Dendritic cell treated with granulocyte-macrophage colony-stimulating factor and Interleukin-4, amounts not matched to agents 40 ng/mL and 50 ng/mL, for 4 days (primary cell): ENCODE results near the gene FRS2.

Experiments used
- H3K27ac Mint-ChIP-seq: one replicate; pipeline ENCODE4 v1.8.0; 2022; ENCODE audit warnings: mild to moderate bottlenecking, mixed read lengths
- H3K27me3 Mint-ChIP-seq: one replicate; pipeline ENCODE4 v1.8.0; 2022; ENCODE audit warnings: mild to moderate bottlenecking, mixed read lengths
- H3K36me3 Mint-ChIP-seq: one replicate; pipeline ENCODE4 v1.8.0; 2022; ENCODE audit warnings: low read depth, mixed read lengths
- H3K4me1 Mint-ChIP-seq: one replicate; pipeline ENCODE4 v1.8.0; 2022; ENCODE audit warnings: low read depth, mixed read lengths
- H3K4me3 Mint-ChIP-seq: one replicate; pipeline ENCODE4 v1.8.0; 2022; ENCODE audit warnings: mild to moderate bottlenecking, moderate library complexity, mixed read lengths
- H3K9me3 Mint-ChIP-seq: one replicate; pipeline ENCODE4 v1.8.0; 2022; ENCODE audit warnings: mixed read lengths
- intact Hi-C: fragments of 100-400 bp; cut with micrococcal nuclease; formaldehyde crosslinking; loops from one replicate; pipeline ENCODE4 v1.15.0; 2022

Gene FRS2

DNA sequence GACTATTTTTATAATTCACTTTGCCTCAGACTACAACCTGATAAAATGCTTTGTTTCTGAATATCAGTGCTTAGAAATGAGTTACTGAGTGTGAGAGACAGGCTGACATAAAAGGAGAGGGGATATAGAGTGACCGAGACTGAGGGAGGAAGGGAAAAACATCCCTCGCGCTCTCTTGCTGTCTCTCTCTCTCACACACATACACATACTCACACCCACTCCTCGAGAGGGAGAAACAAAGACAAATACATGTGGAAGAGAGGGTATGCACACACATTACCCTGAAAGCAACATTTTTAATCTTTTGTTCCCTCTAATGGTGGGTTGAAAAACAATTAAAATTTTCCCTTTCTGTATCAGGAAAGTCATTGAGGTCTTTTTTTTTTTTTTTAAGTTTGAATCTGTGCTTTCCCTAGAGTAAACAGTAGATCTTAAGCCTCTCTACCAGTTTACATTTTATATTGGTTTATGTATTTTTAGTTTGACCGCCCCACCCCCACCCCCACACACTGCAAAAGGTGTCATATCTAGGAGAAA, 45.3 kb downstream of the FRS2 start:
- H3K4me1 Mint-ChIP-seq: peaks cover 12% of the 10 kb centered on the region
- no peaks in the 10 kb centered on the region for H3K36me3 Mint-ChIP-seq
- intact Hi-C loops: no loop called here
- no peak overlapping the region for H3K27ac Mint-ChIP-seq
- peaks cover 5% of the 10 kb centered on the region for H3K9me3 Mint-ChIP-seq
- no peak overlapping the region for H3K4me3 Mint-ChIP-seq
- H3K27me3 Mint-ChIP-seq: no peaks in the 10 kb centered on the region

DNA sequence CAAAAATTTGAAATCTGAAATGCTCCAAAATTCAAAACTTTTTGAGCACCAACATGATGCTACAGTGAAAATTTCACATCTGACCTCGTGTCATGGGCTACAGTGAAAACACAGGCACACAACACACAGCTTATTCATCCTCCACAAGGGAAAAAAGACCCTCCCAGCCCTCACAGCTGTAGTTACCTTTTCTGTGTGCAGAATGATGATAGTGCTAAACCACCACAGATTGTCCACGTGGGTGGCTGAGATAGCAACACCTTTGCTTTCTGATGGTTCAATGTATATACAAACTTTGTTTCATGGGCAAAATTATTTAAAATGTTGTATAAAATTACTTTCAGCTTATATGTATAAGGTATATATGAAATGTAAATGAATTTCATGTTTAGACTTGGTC, 46.8 kb downstream of the FRS2 start:
- intact Hi-C loops: no loop called here
- peaks cover 12% of the 10 kb centered on the region for H3K4me1 Mint-ChIP-seq
- H3K27ac Mint-ChIP-seq: no peak overlapping the region
- H3K36me3 Mint-ChIP-seq: peaks cover 8% of the 10 kb centered on the region
- no peaks in the 10 kb centered on the region for H3K27me3 Mint-ChIP-seq
- H3K4me3 Mint-ChIP-seq: no peak overlapping the region
- peaks cover 20% of the 10 kb centered on the region for H3K9me3 Mint-ChIP-seq

DNA sequence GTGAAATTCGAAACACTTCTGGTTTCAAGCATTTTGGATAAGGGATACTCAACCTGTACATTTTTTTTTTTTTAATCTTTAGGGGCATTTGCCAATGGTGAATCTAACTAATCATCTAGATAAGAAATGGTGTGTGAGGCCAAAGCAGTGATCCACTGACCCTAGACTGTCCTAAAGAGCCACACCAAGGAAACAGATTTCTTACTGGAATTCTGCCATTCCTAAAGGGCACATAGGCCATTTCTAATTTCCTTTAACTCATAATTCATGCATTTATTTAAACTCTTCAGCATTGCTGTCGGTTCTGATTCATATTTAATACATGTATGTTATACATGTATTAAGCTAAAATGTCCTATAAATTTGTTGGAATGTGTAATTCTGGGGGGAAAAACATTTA, 47.2 kb downstream of the FRS2 start:
- H3K4me3 Mint-ChIP-seq: no peak overlapping the region
- H3K9me3 Mint-ChIP-seq: peaks cover 25% of the 10 kb centered on the region
- H3K36me3 Mint-ChIP-seq: peaks cover 13% of the 10 kb centered on the region
- H3K27ac Mint-ChIP-seq: no peak overlapping the region
- intact Hi-C loops: no loop called here
- no peaks in the 10 kb centered on the region for H3K27me3 Mint-ChIP-seq
- H3K4me1 Mint-ChIP-seq: peaks cover 12% of the 10 kb centered on the region

DNA sequence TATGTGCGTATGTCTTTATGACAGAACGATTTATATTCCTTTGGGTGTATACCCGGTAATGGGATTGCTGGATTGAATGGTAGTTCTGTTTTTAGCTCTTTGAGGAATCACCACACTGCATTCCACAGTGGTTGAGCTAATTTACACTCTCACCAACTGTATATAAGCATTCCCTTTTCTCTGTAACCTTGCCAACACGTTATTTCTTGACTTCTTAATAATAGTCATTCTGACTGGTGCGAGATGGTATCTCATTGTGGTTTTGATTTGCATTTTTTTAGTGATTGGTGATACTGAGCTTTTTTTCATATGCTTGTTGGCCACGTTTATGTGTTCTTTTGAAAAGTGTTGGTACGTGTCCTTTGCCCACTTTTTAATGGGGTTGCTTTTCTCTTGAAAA, 49.7 kb downstream of the FRS2 start:
- H3K4me1 Mint-ChIP-seq: peaks cover 18% of the 10 kb centered on the region
- peaks cover 36% of the 10 kb centered on the region for H3K9me3 Mint-ChIP-seq
- no peak overlapping the region for H3K4me3 Mint-ChIP-seq
- no peaks in the 10 kb centered on the region for H3K27me3 Mint-ChIP-seq
- intact Hi-C loops: no loop called here
- peaks cover 17% of the 10 kb centered on the region for H3K36me3 Mint-ChIP-seq
- no peak overlapping the region for H3K27ac Mint-ChIP-seq

DNA sequence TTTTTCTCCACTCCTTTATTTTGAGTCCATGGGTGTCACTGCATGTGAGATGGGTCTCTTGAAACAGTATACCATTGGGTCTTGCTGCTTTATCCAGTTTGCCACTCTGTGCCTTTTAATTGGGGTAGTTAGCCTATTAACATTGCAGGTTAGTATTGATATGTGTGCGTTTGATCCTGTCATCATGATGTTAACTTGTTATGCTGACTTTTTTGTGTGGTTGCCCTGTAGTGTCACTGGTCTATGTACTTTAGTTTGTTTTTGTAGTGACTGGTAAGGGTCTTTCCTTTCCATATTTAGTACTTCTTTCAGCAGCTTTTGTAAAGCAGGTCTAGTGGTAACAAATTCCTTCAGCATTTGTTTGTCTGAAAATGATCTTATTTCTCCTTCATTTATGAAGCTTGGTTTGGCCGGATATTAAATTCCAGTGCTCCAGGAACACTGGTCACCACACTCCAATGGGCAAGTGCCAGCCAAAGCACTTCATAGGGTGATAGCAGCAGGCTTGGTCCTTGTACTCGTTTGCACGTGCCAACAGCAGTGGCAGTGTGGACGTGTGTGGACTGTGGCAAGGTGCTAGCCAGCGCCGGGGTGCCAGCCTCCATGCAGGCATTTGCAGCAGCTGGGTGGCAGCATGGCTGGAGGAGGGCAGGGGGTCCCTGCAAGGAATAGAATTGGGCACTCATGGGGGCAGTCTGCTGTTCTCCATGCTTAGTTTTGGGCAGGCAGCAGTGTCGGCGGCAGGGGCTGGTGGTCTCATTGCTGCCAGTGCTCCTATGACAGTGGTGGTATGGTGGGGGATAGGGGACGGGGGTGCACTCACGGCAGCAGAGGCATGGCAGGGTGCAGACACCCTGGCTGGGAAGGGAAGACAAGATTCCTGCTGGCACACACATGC, 53.5 kb downstream of the FRS2 start:
- H3K9me3 Mint-ChIP-seq: peaks cover 36% of the 10 kb centered on the region
- H3K4me3 Mint-ChIP-seq: no peak overlapping the region
- peaks cover 18% of the 10 kb centered on the region for H3K4me1 Mint-ChIP-seq
- H3K27me3 Mint-ChIP-seq: no peaks in the 10 kb centered on the region
- peaks cover 17% of the 10 kb centered on the region for H3K36me3 Mint-ChIP-seq
- intact Hi-C loops: no loop called here
- H3K27ac Mint-ChIP-seq: no peak overlapping the region

DNA sequence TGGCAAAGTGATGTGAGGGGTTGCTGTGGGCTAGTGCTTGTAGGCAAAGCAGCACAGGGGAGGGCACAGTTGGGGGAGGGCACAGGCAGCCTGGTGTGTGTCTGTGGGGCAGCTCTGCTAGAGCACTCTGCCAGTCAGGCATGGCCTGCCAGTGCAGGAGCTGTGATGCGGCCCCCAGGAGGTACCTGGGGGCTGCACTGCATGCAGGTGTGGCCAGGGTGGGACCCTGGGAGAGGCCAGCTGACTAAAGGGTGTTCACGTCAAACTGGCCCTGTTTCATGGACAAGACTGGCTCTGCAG, 54.1 kb downstream of the FRS2 start:
- Mint-ChIP-seq H3K4me1 (peaks cover 23% of the 10 kb centered on the region), H3K36me3 (peaks cover 17% of the 10 kb centered on the region), H3K4me3 (no peak overlapping the region), H3K9me3 (peaks cover 36% of the 10 kb centered on the region), H3K27ac (no peak overlapping the region), H3K27me3 (no peaks in the 10 kb centered on the region)
- intact Hi-C loops: no loop called here

DNA sequence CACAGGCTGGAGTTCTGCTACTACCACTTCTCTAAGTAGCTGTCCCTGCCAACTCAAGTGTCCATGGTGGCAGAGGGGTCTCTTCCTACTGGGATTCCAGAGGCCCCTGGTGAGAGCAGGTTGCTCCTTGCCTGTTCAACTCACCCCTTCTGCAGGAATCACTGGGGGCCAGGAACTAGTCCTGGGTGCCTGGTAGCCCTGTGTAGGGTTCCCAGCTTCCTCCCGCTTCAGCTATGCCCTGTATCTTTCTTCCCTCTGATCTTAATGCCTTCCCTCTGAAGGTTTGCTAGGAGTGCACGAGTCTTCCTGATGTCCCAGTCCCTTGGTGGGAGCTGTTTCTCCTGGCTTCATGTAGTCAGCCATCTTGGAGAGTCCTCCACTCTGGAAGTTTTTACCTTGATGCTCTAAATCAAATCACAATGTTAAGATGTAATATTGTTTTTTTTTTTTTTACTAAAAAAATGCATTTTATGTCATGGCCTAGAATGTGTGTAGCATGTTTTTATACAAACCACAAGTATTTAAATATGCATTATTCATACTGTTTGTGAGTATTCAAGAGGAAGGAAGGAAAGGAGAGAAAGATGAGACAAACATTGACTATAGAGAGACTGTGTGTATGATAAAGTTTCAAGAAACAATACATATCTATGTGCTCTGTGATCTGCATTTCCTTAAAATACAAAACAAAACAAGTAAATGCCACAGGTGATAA, 54.7 kb downstream of the FRS2 start:
- H3K4me3 Mint-ChIP-seq: no peak overlapping the region
- intact Hi-C loops: no loop called here
- peak overlapping the region; percentile 21 for H3K27ac Mint-ChIP-seq
- peaks cover 36% of the 10 kb centered on the region for H3K9me3 Mint-ChIP-seq
- no peaks in the 10 kb centered on the region for H3K27me3 Mint-ChIP-seq
- H3K4me1 Mint-ChIP-seq: peaks cover 23% of the 10 kb centered on the region
- peaks cover 17% of the 10 kb centered on the region for H3K36me3 Mint-ChIP-seq

DNA sequence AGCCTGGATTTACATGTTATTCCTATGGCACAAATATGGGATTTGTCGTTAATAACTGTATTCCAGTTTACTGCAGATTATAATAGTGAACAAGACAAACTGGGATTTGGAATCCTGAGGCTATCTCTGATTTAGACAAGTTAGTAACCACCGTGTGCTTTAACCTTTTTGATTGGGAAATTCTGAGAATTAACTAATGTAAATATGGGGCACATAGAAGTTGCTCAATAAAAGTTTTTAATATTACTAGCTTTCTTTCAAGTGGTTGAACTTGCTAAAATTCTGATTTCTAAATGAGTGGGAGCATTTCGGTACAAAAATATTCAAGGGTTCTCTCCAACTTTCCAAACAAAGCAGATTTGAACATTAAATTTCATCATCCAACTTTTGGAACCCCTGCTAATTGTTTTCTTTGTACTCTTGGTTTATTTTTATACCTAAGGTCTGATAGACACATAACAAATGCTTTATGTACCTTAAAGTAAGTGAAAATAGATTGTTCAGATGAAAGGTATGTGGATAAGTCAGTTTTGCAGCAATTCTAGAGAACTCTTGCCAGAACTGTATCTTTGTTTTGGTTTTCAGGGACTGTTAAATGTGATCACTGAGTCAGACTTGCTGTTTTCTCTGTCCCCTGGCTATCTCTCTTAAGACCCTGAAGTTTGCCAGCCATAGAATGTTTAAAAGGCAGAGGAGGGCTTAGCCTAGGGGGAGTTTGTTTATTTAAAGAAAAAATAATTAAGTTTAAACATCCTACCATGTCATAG, 57.5 kb downstream of the FRS2 start:
- Mint-ChIP-seq H3K9me3 (peaks cover 9% of the 10 kb centered on the region), H3K4me3 (no peak overlapping the region), H3K4me1 (peaks cover 23% of the 10 kb centered on the region), H3K36me3 (peaks cover 7% of the 10 kb centered on the region), H3K27ac (no peak overlapping the region), H3K27me3 (no peaks in the 10 kb centered on the region)
- intact Hi-C loops: no loop called here

DNA sequence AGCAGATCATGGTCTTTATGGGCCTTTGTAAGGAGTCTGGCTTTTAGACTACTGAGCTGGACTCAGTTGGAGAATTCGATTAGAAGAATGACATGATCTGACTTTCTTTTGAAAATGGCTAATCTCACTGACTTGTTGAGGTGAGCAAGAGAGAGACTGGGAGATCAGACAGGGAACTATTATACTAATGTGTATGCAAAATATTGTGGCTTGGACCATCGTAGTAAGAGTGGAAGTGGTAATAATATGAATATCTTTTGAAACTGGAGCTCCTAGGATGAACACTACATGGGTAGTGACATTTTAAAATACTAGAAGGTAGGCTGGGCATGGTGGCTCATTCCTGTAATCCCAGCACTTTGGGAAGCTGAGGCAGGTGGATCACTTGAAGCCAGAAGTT, 58.8 kb downstream of the FRS2 start:
- Mint-ChIP-seq H3K27ac (no peak overlapping the region), H3K36me3 (peaks cover 13% of the 10 kb centered on the region), H3K4me3 (no peak overlapping the region), H3K9me3 (no peaks in the 10 kb centered on the region), H3K27me3 (no peaks in the 10 kb centered on the region), H3K4me1 (peaks cover 18% of the 10 kb centered on the region)
- intact Hi-C loops: no loop called here

DNA sequence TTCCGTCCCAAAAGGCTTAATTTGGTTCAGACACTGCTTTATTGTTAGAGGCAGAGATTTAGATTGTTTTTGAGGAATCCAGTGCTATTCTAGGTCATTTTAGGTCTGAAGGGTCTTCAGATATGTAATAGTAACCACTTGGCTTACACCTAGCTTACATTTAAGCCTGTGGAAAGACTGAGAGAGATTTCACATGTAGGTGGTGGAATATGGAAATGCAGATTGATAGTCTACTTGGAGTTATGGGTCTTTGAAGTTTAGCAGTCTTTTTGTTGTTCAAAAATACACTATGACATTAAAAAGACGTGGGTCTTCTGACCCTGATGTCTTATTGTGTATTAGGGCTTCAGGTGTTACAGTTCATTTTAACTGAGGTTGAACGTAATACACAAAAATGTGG, 63.7 kb downstream of the FRS2 start:
- Mint-ChIP-seq H3K4me3 (no peak overlapping the region), H3K27ac (peak overlapping the region; percentile 84), H3K36me3 (peaks cover 32% of the 10 kb centered on the region), H3K9me3 (no peaks in the 10 kb centered on the region), H3K27me3 (no peaks in the 10 kb centered on the region), H3K4me1 (peaks cover 21% of the 10 kb centered on the region)
- intact Hi-C loops: no loop called here

DNA sequence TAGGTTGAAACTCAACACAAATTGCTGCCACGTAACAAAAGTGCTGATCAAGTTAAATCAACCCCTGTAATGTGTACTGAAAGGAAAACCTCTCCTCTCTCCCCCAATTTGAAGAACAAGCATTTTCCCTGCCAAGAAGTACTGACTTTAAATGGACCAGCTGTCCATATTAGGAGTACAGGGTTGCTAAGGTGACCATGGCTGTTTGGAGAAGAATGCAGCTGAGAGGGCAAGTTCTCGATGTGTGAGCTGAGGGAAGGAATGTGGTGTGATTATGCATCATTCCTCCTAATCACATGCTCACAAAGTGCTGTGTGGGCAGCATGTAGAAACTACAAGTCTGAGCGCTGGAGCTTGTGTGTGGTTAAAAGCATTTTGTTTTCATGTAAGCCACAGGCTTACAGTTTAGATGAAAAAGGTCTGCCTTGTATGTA, 64.2 kb downstream of the FRS2 start:
- H3K27ac Mint-ChIP-seq: peak overlapping the region; percentile 84
- H3K4me1 Mint-ChIP-seq: peaks cover 18% of the 10 kb centered on the region
- intact Hi-C loops: no loop called here
- no peaks in the 10 kb centered on the region for H3K9me3 Mint-ChIP-seq
- H3K4me3 Mint-ChIP-seq: no peak overlapping the region
- peaks cover 36% of the 10 kb centered on the region for H3K36me3 Mint-ChIP-seq
- no peaks in the 10 kb centered on the region for H3K27me3 Mint-ChIP-seq

DNA sequence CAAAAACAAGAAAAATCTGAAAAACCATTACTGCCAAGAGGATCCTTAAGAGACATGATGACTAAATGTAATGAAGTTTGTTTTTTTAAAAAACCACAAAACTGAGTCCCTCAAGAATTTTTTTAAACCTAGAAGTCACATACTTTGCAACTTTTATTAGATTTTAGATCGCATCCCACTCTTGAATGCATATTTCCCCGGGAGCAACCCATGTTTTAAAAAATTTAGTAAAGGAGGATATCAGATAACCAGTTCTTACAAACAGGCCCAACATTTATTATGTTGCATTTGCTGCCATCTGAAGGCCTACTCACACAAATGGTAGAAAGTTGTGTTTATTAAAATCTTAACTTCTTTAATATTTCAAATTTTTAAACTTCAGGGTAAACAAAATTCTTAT, 70.8 kb downstream of the FRS2 start:
- peaks cover 36% of the 10 kb centered on the region for H3K36me3 Mint-ChIP-seq
- intact Hi-C loops: no loop called here
- no peak overlapping the region for H3K4me3 Mint-ChIP-seq
- H3K9me3 Mint-ChIP-seq: peaks cover 12% of the 10 kb centered on the region
- no peaks in the 10 kb centered on the region for H3K4me1 Mint-ChIP-seq
- no peaks in the 10 kb centered on the region for H3K27me3 Mint-ChIP-seq
- no peak overlapping the region for H3K27ac Mint-ChIP-seq

DNA sequence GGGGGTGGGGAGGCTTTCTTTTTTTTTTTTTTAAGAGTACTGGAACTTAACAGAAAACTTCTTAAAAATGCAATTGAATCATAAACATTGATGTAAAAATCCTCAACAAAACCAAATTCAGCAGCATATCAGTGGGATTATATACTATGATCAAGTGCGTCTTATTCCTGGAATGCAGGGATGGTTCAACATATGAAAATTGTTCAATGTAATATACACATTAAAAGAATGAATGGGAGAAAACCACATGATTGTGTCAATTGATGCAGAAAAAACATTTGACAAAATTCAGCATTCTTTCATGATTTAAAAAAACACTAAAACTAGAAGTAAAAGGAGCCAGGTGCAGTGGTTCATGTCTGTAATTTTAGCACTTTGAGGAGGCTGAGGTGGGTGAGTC, 73.9 kb downstream of the FRS2 start:
- intact Hi-C loops: no loop called here
- no peak overlapping the region for H3K4me3 Mint-ChIP-seq
- no peaks in the 10 kb centered on the region for H3K27me3 Mint-ChIP-seq
- peaks cover 19% of the 10 kb centered on the region for H3K36me3 Mint-ChIP-seq
- no peaks in the 10 kb centered on the region for H3K4me1 Mint-ChIP-seq
- peaks cover 12% of the 10 kb centered on the region for H3K9me3 Mint-ChIP-seq
- no peak overlapping the region for H3K27ac Mint-ChIP-seq

DNA sequence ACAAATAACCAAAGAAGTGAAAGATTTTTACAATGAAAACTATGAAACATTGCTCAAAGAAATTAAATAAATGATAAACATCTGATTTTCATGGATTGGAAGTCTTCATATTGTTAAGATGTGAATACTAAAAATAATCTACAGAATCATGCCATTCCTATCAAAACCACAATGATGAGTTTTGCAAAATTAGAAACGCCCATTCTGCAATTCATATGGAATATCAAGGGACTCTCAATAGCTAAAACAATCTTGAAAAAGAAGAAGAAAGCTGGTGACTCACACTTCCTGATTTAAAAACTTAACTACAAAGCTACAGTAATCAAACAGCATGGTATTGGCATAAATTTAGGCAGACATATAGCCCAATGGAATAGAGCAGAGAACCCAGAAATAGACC, 74.9 kb downstream of the FRS2 start:
- intact Hi-C loops: no loop called here
- Mint-ChIP-seq H3K4me3 (no peak overlapping the region), H3K4me1 (no peaks in the 10 kb centered on the region), H3K27ac (no peak overlapping the region), H3K9me3 (peaks cover 12% of the 10 kb centered on the region), H3K36me3 (peaks cover 18% of the 10 kb centered on the region), H3K27me3 (no peaks in the 10 kb centered on the region)
